SK-N-SH treated with all-trans-retinoic acid at 6 μM for 48 hours (cell line): Measurements from ENCODE around the gene RILPL1.

Experiments
- ATAC-seq: fragments of 200-7000 bp; cut with Tn5 transposase; 3 replicates; pipeline ENCODE4 v1.9.1; 2020; ENCODE audit warnings: mild to moderate bottlenecking, moderate library complexity
- BACH2 ChIP-seq: fragments of 250-450 bp; sonication (Bioruptor Pico); IDR thresholded peaks from 2 replicates; pipeline ENCODE4 v1.9.0; 2021; ENCODE audit warnings: mild to moderate bottlenecking, borderline replicate concordance
- CREB5 ChIP-seq: fragments of 250-450 bp; sonication (Bioruptor Pico); IDR thresholded peaks from 2 replicates; pipeline ENCODE4 v1.5.1; 2020; ENCODE audit warnings: low read depth, mild to moderate bottlenecking, moderate library complexity
- CSDC2 ChIP-seq: fragments of 250-450 bp; sonication (Bioruptor Pico); IDR thresholded peaks from 2 replicates; pipeline ENCODE4 v1.5.0; 2020; ENCODE audit warnings: mild to moderate bottlenecking, moderate library complexity
- CSRNP3 ChIP-seq: fragments of 250-450 bp; sonication (Bioruptor Pico); IDR thresholded peaks from 2 replicates; pipeline ENCODE4 v1.5.1; 2021; ENCODE audit warnings: mild to moderate bottlenecking, moderate library complexity
- ISL1 ChIP-seq: fragments of 250-450 bp; sonication (Bioruptor Pico); IDR thresholded peaks from 2 replicates; pipeline ENCODE4 v2.1.2; 2022; ENCODE audit warnings: mild to moderate bottlenecking, moderate library complexity
- OSR1 ChIP-seq: fragments of 250-450 bp; sonication (Bioruptor Pico); IDR thresholded peaks from 2 replicates; pipeline ENCODE4 v1.8.0; 2022; ENCODE audit warnings: moderate library complexity, mild to moderate bottlenecking, inconsistent platforms
- POU6F1 ChIP-seq: fragments of 250-450 bp; sonication (Bioruptor Pico); IDR thresholded peaks from 2 replicates; pipeline ENCODE4 v1.8.0; 2021; ENCODE audit warnings: low read depth, mild to moderate bottlenecking, moderate library complexity, borderline replicate concordance
- RARB ChIP-seq: fragments of 250-450 bp; sonication (Bioruptor Pico); IDR thresholded peaks from 2 replicates; pipeline ENCODE4 v1.8.0; 2021; ENCODE audit warnings: mild to moderate bottlenecking, moderate library complexity
- SNAI2 ChIP-seq: fragments of 250-450 bp; sonication (Bioruptor Pico); IDR thresholded peaks from 2 replicates; pipeline ENCODE4 v1.5.0; 2020; ENCODE audit warnings: mild to moderate bottlenecking, moderate library complexity
- TCF4 ChIP-seq: fragments of 250-450 bp; sonication (Bioruptor Pico); IDR thresholded peaks from 2 replicates; pipeline ENCODE4 v1.8.0; 2021; ENCODE audit warnings: mild to moderate bottlenecking, moderate library complexity, borderline replicate concordance
- TOX ChIP-seq: fragments of 250-450 bp; sonication (Bioruptor Pico); IDR thresholded peaks from 2 replicates; pipeline ENCODE4 v1.8.0; 2021; ENCODE audit warnings: mild to moderate bottlenecking, moderate library complexity, borderline replicate concordance
- TSHZ2 ChIP-seq: fragments of 250-450 bp; sonication (Bioruptor Pico); IDR thresholded peaks from 2 replicates; pipeline ENCODE4 v1.5.0; 2020; ENCODE audit warnings: mild to moderate bottlenecking, moderate library complexity
- ZC3H10 ChIP-seq: fragments of 250-450 bp; sonication (Bioruptor Pico); IDR thresholded peaks from 2 replicates; pipeline ENCODE4 v1.5.1; 2021; ENCODE audit warnings: mild to moderate bottlenecking, moderate library complexity
- ZFP3 ChIP-seq: fragments of 250-450 bp; sonication (Bioruptor Pico); IDR thresholded peaks from 2 replicates; pipeline ENCODE4 v1.5.0; 2020; ENCODE audit warnings: mild to moderate bottlenecking, moderate library complexity
- ZNF565 ChIP-seq: fragments of 450-650 bp; formaldehyde crosslinking; conservative IDR thresholded peaks from 2 replicates; pipeline ENCODE4 v1.5.0; 2020; ENCODE audit warnings: low read depth, mild to moderate bottlenecking, moderate library complexity
- ZNF70 ChIP-seq: fragments of 450-650 bp; formaldehyde crosslinking; IDR thresholded peaks from 2 replicates; pipeline ENCODE4 v1.5.0; 2020; ENCODE audit warnings: mild to moderate bottlenecking, moderate library complexity
- ZNF8 ChIP-seq: fragments of 450-650 bp; formaldehyde crosslinking; IDR thresholded peaks from 2 replicates; pipeline ENCODE4 v1.5.0; 2020; ENCODE audit warnings: mild to moderate bottlenecking, moderate library complexity
- TF ChIP-seq, protein P1 (sequence below): fragments of 250-450 bp; sonication (Bioruptor Pico); IDR thresholded peaks from 2 replicates; pipeline ENCODE4 v1.8.0; 2020; ENCODE audit warnings: mild to moderate bottlenecking, moderate library complexity, borderline replicate concordance

RILPL1 gene

DNA sequence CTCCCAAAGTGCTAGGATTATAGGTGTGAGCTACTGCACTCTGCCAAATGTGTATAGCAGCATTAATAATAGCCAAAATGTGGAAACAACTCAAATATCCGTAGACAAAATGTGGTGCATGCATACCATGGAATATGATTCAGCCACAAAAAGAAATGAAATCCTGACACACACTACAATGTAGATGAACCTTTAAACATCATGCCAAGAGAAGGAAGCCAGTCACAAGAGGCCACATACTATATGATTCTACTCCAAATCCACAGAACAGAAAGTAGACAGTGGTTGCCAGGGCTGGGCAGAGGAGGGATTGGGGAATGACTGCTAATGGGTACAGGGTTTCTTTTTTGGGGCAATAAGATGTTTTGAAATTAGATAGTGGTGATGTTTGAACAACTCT is 43.1 kb upstream of the RILPL1 start:
- no peak for TF ChIP-seq TCF4
- TF ChIP-seq ISL1 (CRISPR knock-in tag): no peak
- TF ChIP-seq OSR1 (CRISPR knock-in tag): no peak
- TF ChIP-seq, protein P1, sequence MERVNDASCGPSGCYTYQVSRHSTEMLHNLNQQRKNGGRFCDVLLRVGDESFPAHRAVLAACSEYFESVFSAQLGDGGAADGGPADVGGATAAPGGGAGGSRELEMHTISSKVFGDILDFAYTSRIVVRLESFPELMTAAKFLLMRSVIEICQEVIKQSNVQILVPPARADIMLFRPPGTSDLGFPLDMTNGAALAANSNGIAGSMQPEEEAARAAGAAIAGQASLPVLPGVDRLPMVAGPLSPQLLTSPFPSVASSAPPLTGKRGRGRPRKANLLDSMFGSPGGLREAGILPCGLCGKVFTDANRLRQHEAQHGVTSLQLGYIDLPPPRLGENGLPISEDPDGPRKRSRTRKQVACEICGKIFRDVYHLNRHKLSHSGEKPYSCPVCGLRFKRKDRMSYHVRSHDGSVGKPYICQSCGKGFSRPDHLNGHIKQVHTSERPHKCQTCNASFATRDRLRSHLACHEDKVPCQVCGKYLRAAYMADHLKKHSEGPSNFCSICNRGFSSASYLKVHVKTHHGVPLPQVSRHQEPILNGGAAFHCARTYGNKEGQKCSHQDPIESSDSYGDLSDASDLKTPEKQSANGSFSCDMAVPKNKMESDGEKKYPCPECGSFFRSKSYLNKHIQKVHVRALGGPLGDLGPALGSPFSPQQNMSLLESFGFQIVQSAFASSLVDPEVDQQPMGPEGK: no peak
- TF ChIP-seq ZNF70 (CRISPR knock-in tag): no peak
- TF ChIP-seq POU6F1 (CRISPR knock-in tag): no peak
- TF ChIP-seq CSRNP3 (CRISPR knock-in tag): no peak
- TF ChIP-seq BACH2 (CRISPR knock-in tag): no peak
- TF ChIP-seq SNAI2 (CRISPR knock-in tag): no peak
- no peak for TF ChIP-seq CSDC2
- no peak for TF ChIP-seq RARB (CRISPR knock-in tag)
- TF ChIP-seq, all 23 proteins: peak for 0
- no peak for ATAC-seq

DNA sequence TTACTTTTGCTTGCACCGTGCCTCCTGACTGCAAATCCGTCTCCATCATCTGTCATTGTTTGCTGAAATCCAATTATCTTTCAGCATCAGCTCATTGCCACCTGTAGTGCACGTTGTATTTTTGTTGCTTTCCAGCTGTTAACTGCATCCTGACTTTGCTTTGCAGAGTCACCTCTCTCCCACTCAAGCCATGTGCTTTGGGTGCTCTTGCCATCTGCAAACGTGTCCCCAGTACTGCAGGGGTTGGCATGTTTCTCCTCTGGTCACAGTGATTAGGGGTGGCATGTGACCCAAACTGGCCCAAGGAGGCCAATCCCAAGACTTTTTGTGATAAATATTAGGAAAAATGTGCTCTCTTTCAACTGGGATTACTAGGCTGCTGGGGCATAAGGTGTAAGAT is 40.4 kb upstream of the RILPL1 start:
- TF ChIP-seq BACH2 (CRISPR knock-in tag) (no peak), SNAI2 (CRISPR knock-in tag) (no peak), ZC3H10 (no peak), ZNF8 (CRISPR knock-in tag) (no peak), CSRNP3 (CRISPR knock-in tag) (no peak)
- ATAC-seq: no peak

DNA sequence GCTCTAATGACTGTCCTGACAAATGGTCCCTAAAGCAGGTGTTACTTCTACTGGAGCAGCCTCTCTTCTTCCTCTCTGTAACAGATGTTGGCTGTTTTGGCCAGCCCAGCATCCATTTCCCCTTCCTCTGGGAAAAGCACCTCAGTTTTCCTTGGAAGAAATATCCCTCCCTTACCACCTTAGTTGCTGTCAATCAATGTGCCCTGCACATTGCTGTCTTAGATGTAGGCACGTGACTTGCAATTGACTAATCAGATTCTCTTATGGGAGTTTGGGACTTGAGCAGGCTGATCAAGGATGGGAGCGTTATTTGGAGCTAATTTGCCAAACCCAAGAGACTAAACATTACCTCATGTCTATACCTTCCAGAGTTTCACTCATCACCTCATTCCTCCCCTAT is 38.9 kb upstream of the RILPL1 start:
- TF ChIP-seq CSDC2 (no peak), ZNF70 (CRISPR knock-in tag) (no peak), CREB5 (CRISPR knock-in tag) (no peak), CSRNP3 (CRISPR knock-in tag) (no peak), SNAI2 (CRISPR knock-in tag) (no peak), OSR1 (CRISPR knock-in tag) (no peak), TOX (CRISPR knock-in tag) (no peak), ZNF565 (CRISPR knock-in tag) (no peak), POU6F1 (CRISPR knock-in tag) (no peak), ZFP3 (CRISPR knock-in tag) (no peak), TCF4 (no peak), RARB (CRISPR knock-in tag) (no peak), TSHZ2 (no peak), ZC3H10 (no peak)
- TF ChIP-seq, all 23 proteins: peak for 0

More for the DNA sequence above, 38.9 kb upstream of the RILPL1 start:
- no peak for ATAC-seq
